ENCODE data around the gene DENND6A. TPM values are rescaled to one million over a fixed set of nuclear protein-coding genes. Genes with fewer than 3 reads are reported as not detected.

Gene DENND6A
- total RNA-seq, 4 donors from 2014 or later, result 36.9 to 52.0 (median 43.8) TPM

Small RNAs within 50 kb of the gene (small RNA-seq; reads per million reads assigned to genes)
- gene RNU6ATAC26P, result not detected

Other genes with a start within 250 kb of the DENND6A start
- gene DNAH12, start 148.7 kb downstream of the DENND6A start, total RNA-seq, result under 1 TPM; 0.04 to 0.98 (median 0.19) TPM
- 10 to 100 TPM; 13.6 to 33.4 (median 28.7) TPM for gene PDE12, start 136.8 kb downstream of the DENND6A start, total RNA-seq
- 100 to 1,000 TPM; 125 to 195 (median 159) TPM for gene ARF4, start 95.7 kb downstream of the DENND6A start, total RNA-seq
- gene SLMAP, start 63.2 kb upstream of the DENND6A start, total RNA-seq, result 10 to 100 TPM; 79.7 to 89.4 (median 83.4) TPM